ENCODE data around the gene GLB1L. TPM values are rescaled to one million over a fixed set of nuclear protein-coding genes. Genes with fewer than 3 reads are reported as not detected.
A peak's percentile ranks its signal among the peaks of the same experiment; 100 is the strongest.

GLB1L gene
- total RNA-seq, 2 donors from 2014 or later: 3.1 to 11.2 TPM

GRCh38 chr2:219272995-219273394, 27.8 kb upstream of the GLB1L start:
- ATAC-seq (no peak), DNase-seq (no peak)
- TF ChIP-seq CTCF (IDR thresholded peaks at IDR 0.05) (no peak), POLR2A (IDR thresholded peaks at IDR 0.05) (no peak)
- H3K36me3 ChIP-seq (replicated peaks in 1 of 2; ENCODE audit: insufficient read depth in 1 of 2, low read depth in 2 of 2): no peaks in the 10 kb centered on the region
- WGBS, 2 donors: 64 to 68% methylated on average over 2 of the region's 2 CpGs
- no peak overlapping the region for H3K27ac ChIP-seq
- no peaks in the 10 kb centered on the region for H3K27me3 ChIP-seq
- intact Hi-C loops (cut with DNase I): no loop called here
- H3K9me3 ChIP-seq: no peaks in the 10 kb centered on the region
- H3K4me3 ChIP-seq: no peak overlapping the region
- peaks cover 22% of the 10 kb centered on the region for H3K4me1 ChIP-seq

- Histone ChIP-seq H3K27me3 (no peaks in the 10 kb centered on the region), H3K27ac (no peak overlapping the region), H3K4me3 (no peak overlapping the region), H3K9me3 (no peaks in the 10 kb centered on the region), H3K36me3 (replicated peaks in 1 of 2; ENCODE audit: insufficient read depth in 1 of 2, low read depth in 2 of 2) (no peaks in the 10 kb centered on the region), H3K4me1 (peaks cover 16% of the 10 kb centered on the region)
- ATAC-seq (no peak), DNase-seq (no peak)
- intact Hi-C loops (cut with DNase I): no loop called here
- TF ChIP-seq CTCF (IDR thresholded peaks at IDR 0.05) (no peak), POLR2A (IDR thresholded peaks at IDR 0.05) (no peak)
- WGBS, 2 donors: 57 to 64% methylated on average over 4 of the region's 4 CpGs
These were observed 27.1 kb upstream of the GLB1L start for GRCh38 chr2:219272356-219272755.

GRCh38 chr2:219271021-219271420, 25.8 kb upstream of the GLB1L start:
- intact Hi-C loops (cut with DNase I): no loop called here
- no peak overlapping the region for H3K27ac ChIP-seq
- TF ChIP-seq CTCF (IDR thresholded peaks at IDR 0.05) (no peak), POLR2A (IDR thresholded peaks at IDR 0.05) (no peak)
- H3K27me3 ChIP-seq: no peaks in the 10 kb centered on the region
- WGBS, 2 donors: 92% methylated on average over 2 of the region's 2 CpGs; no CpG with 5 or more reads in 1 of the 2 donors
- H3K4me3 ChIP-seq: no peak overlapping the region
- peaks cover 16% of the 10 kb centered on the region for H3K4me1 ChIP-seq
- DNase-seq (no peak), ATAC-seq (no peak)
- H3K36me3 ChIP-seq (replicated peaks in 1 of 2; ENCODE audit: insufficient read depth in 1 of 2, low read depth in 2 of 2): no peaks in the 10 kb centered on the region
- H3K9me3 ChIP-seq: no peaks in the 10 kb centered on the region

DNA sequence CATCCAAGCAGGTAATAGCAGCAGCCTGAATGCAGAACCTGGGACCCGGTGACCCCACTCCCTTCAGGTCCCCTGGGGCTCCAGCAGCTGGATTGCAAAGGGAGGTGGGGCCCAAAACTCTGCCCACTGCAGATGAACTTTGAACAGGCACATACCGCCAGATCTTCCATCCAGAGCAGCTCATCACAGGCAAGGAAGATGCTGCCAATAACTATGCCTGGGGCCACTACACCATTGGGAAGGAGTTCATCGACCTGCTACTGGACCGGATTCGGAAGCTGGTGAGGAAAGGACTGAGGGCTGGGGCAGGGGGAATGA, 24.8 kb upstream of the GLB1L start:
- no peak overlapping the region for H3K27ac ChIP-seq
- H3K4me1 ChIP-seq: peaks cover 16% of the 10 kb centered on the region
- H3K27me3 ChIP-seq: no peaks in the 10 kb centered on the region
- no peaks in the 10 kb centered on the region for H3K36me3 ChIP-seq (replicated peaks in 1 of 2; ENCODE audit: insufficient read depth in 1 of 2, low read depth in 2 of 2)
- ATAC-seq (no peak), DNase-seq (no peak)
- H3K9me3 ChIP-seq: no peaks in the 10 kb centered on the region
- 79 to 95% methylated on average over 4 to 5 of the region's 5 CpGs for WGBS, 2 donors
- H3K4me3 ChIP-seq: no peak overlapping the region
- intact Hi-C loops (cut with DNase I): no loop called here
- no peak for TF ChIP-seq CTCF (IDR thresholded peaks at IDR 0.05)
- no peak for TF ChIP-seq POLR2A (IDR thresholded peaks at IDR 0.05)

DNA sequence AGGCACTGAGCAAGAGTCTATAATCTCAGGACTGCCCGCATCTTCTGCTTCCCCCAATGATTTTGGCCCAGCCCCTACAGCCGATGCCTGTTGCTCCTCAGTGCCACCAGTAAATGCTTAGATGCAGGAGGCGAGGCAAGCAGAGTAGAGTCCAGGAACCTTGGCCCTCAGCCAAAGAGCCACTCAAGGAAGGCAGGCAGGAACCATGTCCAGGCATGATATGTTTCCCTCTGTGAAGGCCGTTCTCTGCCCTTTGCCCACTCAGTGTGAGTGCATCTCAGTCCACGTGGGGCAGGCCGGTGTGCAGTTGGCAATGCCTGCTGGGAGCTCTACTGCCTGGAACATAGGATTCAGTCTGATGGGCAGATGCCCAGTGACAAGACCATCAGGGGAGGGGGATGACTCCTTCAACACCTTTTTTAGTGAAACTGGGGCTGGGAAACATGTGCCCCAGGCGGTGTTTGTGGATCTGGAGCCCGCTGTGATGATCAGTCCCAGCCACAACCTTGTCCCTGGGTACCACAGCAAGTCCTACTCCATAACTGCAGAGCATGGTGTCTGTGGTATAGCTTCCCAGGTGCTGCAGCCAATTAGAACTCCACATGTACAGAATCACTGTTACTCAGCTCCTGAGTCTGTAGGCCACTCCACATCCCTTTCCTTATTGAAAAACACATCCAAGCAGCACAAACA, 24.3 kb upstream of the GLB1L start:
- Histone ChIP-seq H3K27ac (no peak overlapping the region), H3K36me3 (replicated peaks in 1 of 2; ENCODE audit: insufficient read depth in 1 of 2, low read depth in 2 of 2) (no peaks in the 10 kb centered on the region), H3K9me3 (no peaks in the 10 kb centered on the region), H3K4me1 (peaks cover 16% of the 10 kb centered on the region), H3K4me3 (no peak overlapping the region), H3K27me3 (no peaks in the 10 kb centered on the region)
- ATAC-seq (peak; percentile 69), DNase-seq (peak; percentile 59 to 84 (median 79))
- TF ChIP-seq POLR2A (IDR thresholded peaks at IDR 0.05) (no peak), CTCF (IDR thresholded peaks at IDR 0.05) (no peak)
- intact Hi-C loops (cut with DNase I): no loop called here
- 36 to 62% methylated on average over 5 to 8 of the region's 8 CpGs for WGBS, 2 donors
